Right cardiac atrium (tissue), 5 donors: ENCODE results near the gene MACROD2. TPM values are rescaled to one million over a fixed set of nuclear protein-coding genes. Genes with fewer than 3 reads are reported as not detected.

Source experiments
- ATAC-seq, 2 donors: fragments of 200-7000 bp; cut with Tn5 transposase; one replicate each; pipeline versions ENCODE4 v1.8.0 to v1.9.1; 2020; ENCODE audit warnings: moderate library complexity in 2 of 2, mild to moderate bottlenecking in 1 of 2
- DNase-seq, 3 donors: peaks; one replicate each; pipeline ENCODE4 v3.0.0-alpha.2; 2020
- H3K27ac ChIP-seq: one replicate; pipeline ENCODE4 v1.5.1; 2013; ENCODE audit warnings: mild to moderate bottlenecking, low read length, control low read depth, moderate library complexity
- H3K27me3 ChIP-seq: one replicate; pipeline ENCODE4 v1.6.1; 2013; ENCODE audit not compliant: control insufficient read depth, insufficient read depth
- H3K4me1 ChIP-seq: one replicate; pipeline ENCODE4 v1.6.1; 2013; ENCODE audit warnings: low read length; ENCODE audit not compliant: control insufficient read depth, insufficient read depth
- H3K4me3 ChIP-seq: one replicate; pipeline ENCODE4 v1.5.1; 2013; ENCODE audit warnings: low read length, control low read depth
- H3K9me3 ChIP-seq: one replicate; pipeline ENCODE4 v1.6.1; 2013; ENCODE audit warnings: low read length; ENCODE audit not compliant: control insufficient read depth
- WGBS: extraction: QIAGEN DNeasy Blood & Tissue Kit; methylation state at CpG from one replicate; pipeline ENCODE4 v1.1.7; 2013; 5-methylcytosine and 5-hydroxymethylcytosine counted together
- intact Hi-C, 4 donors: fragments of 100-400 bp; cut with DNase I; formaldehyde crosslinking; loops; one replicate each; pipeline versions ENCODE4 v1.11.0 to v1.14.0; 2022 to 2023
- polyA plus RNA-seq: library from polyadenylated mRNA; stranded (reverse); fragments of 200-250 nt; gene quantifications from one replicate; pipeline ENCODE4 v1.2.3, GENCODE V29; 2013
- total RNA-seq, 4 donors: library from RNA; stranded (reverse); fragmentation: NEBNext Ultra II Directional; extraction: Animal tissue kit (Norgen Biotek cat#: 25700); gene quantifications; one replicate each; pipeline ENCODE4 v1.2.1, GENCODE V29; 2021
- donor health status: healthy with polysubstance abuse.
- donor health status: DM: no; HTN: yes; CAD: no.
- donor health status: DM: no; HTN: no; CAD: no.
- donor health status: DM: no; HTN: yes; CAD: no; lungs with severe emphysema.
- donor health status: DM: yes; HTN: yes; CAD: no.

The MACROD2 gene
- total and polyA plus RNA-seq, 5 donors = 0.61 to 4.4 (median 2.4) TPM

DNA sequence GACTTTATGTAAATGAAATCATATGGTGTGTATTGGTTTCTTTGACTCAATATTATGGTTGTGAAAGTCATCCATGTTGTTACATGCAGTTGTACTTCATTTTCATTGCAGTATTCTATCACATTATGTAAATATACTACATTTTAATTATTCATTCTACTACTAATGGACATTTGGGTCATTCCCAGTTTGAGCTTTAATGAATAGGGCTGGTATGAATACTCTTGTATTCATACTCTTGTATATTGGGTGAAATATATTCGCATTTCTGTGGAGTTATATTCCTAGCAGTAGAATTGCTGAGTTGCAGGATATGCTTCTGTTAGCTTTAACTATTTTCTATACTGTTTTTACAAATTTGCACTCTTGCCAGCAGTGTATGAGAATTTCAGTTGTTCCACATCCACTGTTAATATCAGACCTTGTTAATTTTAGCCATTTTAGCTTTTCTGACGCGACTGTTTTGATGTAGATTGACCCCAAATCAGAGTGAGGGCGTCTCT is 1633.6 kb downstream of the MACROD2 start:
- intact Hi-C loops = no loop called here
- Histone ChIP-seq H3K27me3 (no peaks in the 10 kb centered on the region), H3K4me3 (no peak overlapping the region), H3K9me3 (no peaks in the 10 kb centered on the region), H3K27ac (no peak overlapping the region), H3K4me1 (no peaks in the 10 kb centered on the region)
- WGBS = 41% methylated on average over 4 of the region's 4 CpGs
- ATAC-seq (no peak), DNase-seq (no peak)

GRCh38 chr20:15630360-15630759 is 1635.0 kb downstream of the MACROD2 start:
- no peak overlapping the region for H3K27ac ChIP-seq
- WGBS = 70% methylated on average over 4 of the region's 4 CpGs
- no peaks in the 10 kb centered on the region for H3K27me3 ChIP-seq

GRCh38 chr20:15632680-15633079 is 1637.4 kb downstream of the MACROD2 start:
- DNase-seq (no peak), ATAC-seq (no peak)
- H3K4me3 ChIP-seq = no peak overlapping the region
- H3K4me1 ChIP-seq = no peaks in the 10 kb centered on the region
- H3K9me3 ChIP-seq = no peaks in the 10 kb centered on the region
- H3K27me3 ChIP-seq = no peaks in the 10 kb centered on the region
- intact Hi-C loops = no loop called here
- H3K27ac ChIP-seq = no peak overlapping the region
- WGBS = 78% methylated on average over 3 of the region's 3 CpGs

More at GRCh38 chr20:15630360-15630759, 1635.0 kb downstream of the MACROD2 start:
- intact Hi-C loops = no loop called here
- Histone ChIP-seq H3K4me3 (no peak overlapping the region), H3K4me1 (no peaks in the 10 kb centered on the region), H3K9me3 (no peaks in the 10 kb centered on the region)
- DNase-seq = no peak
- ATAC-seq = no peak

GRCh38 chr20:15634102-15634501 is 1638.8 kb downstream of the MACROD2 start:
- 84% methylated on average over 2 of the region's 2 CpGs for WGBS
- no peak overlapping the region for H3K27ac ChIP-seq
- no peaks in the 10 kb centered on the region for H3K4me1 ChIP-seq
- H3K4me3 ChIP-seq = no peak overlapping the region
- DNase-seq (no peak), ATAC-seq (no peak)
- H3K9me3 ChIP-seq = no peaks in the 10 kb centered on the region
- no peaks in the 10 kb centered on the region for H3K27me3 ChIP-seq
- intact Hi-C loops = no loop called here

DNA sequence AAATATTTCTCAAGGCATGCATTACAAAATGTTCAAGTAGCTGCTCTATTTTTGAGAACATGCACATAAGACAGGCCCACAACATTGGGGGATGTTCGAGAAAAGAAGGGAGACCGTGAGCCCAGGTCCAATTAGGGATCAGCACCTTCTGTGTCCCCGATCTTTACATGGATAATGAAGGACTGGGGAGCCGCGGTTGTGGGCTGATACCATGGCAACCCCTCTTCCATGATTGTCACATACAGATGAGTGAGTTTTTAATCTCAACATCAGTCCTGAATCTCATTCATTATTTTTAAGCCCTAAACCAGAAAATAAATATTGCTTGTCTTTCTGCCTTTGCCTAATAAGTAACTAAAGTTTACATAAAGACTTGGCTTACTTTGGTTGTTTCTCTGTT is 1642.2 kb downstream of the MACROD2 start:
- Histone ChIP-seq H3K9me3 (no peaks in the 10 kb centered on the region), H3K4me3 (no peak overlapping the region), H3K27ac (no peak overlapping the region), H3K27me3 (no peaks in the 10 kb centered on the region), H3K4me1 (no peaks in the 10 kb centered on the region)
- WGBS = 77% methylated on average over 5 of the region's 5 CpGs
- no peak for ATAC-seq
- DNase-seq = no peak
- intact Hi-C loops = no loop called here

DNA sequence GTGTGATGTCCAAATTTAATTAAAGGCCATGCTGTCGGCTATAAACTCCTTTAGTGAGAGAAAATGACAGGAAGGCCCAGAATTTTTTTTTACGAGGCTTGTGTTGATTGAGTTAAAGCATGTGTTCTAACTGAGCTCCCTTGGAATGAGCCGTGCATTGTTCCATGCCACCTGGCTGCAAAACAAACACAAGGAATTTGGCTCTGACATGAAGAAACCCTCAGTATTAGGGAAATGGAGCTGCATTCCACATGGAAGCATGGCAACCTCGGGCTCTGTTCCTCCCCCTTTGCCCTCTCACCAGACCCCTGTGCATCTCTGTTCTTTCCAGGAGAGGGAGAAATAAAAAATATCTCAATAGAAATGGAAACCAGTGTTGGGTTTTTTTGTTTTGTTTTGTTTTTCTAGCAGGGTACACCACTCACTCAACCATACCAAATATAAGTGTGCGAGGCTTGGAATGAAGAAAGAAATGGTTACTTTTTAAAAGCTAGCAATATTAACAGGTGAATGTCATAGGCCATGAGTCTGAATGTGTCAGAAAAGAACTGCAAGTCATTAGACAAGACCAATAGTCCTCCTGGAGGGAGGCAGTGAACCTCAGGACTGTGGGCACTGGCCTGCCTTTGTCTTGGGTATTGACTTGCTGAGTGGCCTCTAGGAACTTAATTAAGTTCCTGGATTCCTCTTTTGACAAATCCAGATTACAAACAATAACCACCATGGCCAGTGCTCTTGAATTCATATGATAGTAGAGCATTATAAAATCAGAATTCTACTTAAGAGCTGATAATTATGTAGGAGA is 1642.8 kb downstream of the MACROD2 start:
- H3K9me3 ChIP-seq = no peaks in the 10 kb centered on the region
- H3K27me3 ChIP-seq = no peaks in the 10 kb centered on the region
- DNase-seq (no peak), ATAC-seq (no peak)
- no peaks in the 10 kb centered on the region for H3K4me1 ChIP-seq
- H3K4me3 ChIP-seq = no peak overlapping the region
- intact Hi-C loops = no loop called here
- no peak overlapping the region for H3K27ac ChIP-seq
- 47% methylated on average over 5 of the region's 5 CpGs for WGBS

GRCh38 chr20:15638816-15639215 is 1643.5 kb downstream of the MACROD2 start:
- Histone ChIP-seq H3K9me3 (no peaks in the 10 kb centered on the region), H3K4me1 (no peaks in the 10 kb centered on the region), H3K27me3 (no peaks in the 10 kb centered on the region), H3K4me3 (no peak overlapping the region), H3K27ac (no peak overlapping the region)
- no peak for ATAC-seq
- WGBS = 71% methylated on average over 5 of the region's 5 CpGs
- no peak for DNase-seq
- intact Hi-C loops = no loop called here

DNA sequence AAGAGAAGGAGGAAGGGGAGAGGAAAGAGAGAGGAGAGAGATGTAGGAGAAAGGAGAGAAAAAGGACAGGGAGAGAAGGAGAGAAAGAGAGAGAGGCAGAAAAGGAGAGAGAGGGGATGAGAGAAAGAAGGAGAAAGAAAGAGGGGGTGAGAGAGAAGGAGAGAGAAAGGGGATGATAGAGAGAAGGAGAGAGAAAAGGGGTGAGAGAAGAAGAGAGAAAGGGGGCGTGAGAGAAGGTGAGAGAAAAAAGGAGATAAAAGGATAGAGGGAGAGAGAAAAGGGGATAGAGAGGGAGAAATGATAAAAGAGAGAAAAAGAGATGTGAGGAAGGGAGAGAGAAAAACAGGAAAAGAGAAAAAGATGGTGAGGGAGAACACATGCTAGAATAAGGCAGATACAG is 1644.5 kb downstream of the MACROD2 start:
- 92% methylated on average over 1 of the region's 1 CpG for WGBS
- no peaks in the 10 kb centered on the region for H3K27me3 ChIP-seq
- DNase-seq (no peak), ATAC-seq (no peak)
- H3K4me3 ChIP-seq = no peak overlapping the region
- H3K9me3 ChIP-seq = no peaks in the 10 kb centered on the region
- H3K27ac ChIP-seq = no peak overlapping the region
- intact Hi-C loops = no loop called here
- no peaks in the 10 kb centered on the region for H3K4me1 ChIP-seq

- intact Hi-C loops = no loop called here
- H3K4me3 ChIP-seq = no peak overlapping the region
- no peaks in the 10 kb centered on the region for H3K9me3 ChIP-seq
- WGBS = 69% methylated on average over 6 of the region's 6 CpGs
- no peak overlapping the region for H3K27ac ChIP-seq
- no peaks in the 10 kb centered on the region for H3K4me1 ChIP-seq
- no peak for ATAC-seq
- DNase-seq = no peak
- H3K27me3 ChIP-seq = no peaks in the 10 kb centered on the region
Measured at GRCh38 chr20:15642109-15642508, 1646.8 kb downstream of the MACROD2 start.

DNA sequence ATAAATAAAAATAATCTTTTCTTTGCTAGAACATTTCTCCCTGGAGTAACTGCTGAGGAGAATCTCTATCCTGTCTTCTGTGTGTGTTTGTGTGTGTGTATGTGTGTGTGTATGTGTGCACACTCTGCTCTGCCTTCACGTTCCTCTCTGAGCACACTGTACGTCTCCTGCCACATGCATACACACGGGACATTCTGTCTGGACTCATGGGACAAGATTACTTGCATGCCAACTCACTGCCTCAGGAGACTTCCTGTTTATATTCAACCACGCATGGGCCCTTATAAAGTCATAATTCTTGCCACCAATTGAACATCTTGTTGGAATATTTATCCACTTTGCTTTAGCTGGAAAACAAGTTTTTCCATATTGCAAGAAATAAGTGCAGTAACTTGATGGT is 1647.4 kb downstream of the MACROD2 start:
- Histone ChIP-seq H3K4me1 (no peaks in the 10 kb centered on the region), H3K4me3 (no peak overlapping the region), H3K9me3 (no peaks in the 10 kb centered on the region), H3K27me3 (no peaks in the 10 kb centered on the region), H3K27ac (no peak overlapping the region)
- 42% methylated on average over 4 of the region's 4 CpGs for WGBS
- intact Hi-C loops = no loop called here
- DNase-seq = no peak
- ATAC-seq = no peak

- intact Hi-C loops = no loop called here
- no peak for ATAC-seq
- Histone ChIP-seq H3K27me3 (no peaks in the 10 kb centered on the region), H3K27ac (no peak overlapping the region), H3K4me1 (no peaks in the 10 kb centered on the region), H3K9me3 (no peaks in the 10 kb centered on the region), H3K4me3 (no peak overlapping the region)
- WGBS = 83% methylated on average over 2 of the region's 2 CpGs
- DNase-seq = no peak
Measured at GRCh38 chr20:15643713-15644112, 1648.4 kb downstream of the MACROD2 start.
